Prostate gland (tissue), 2 donors: ENCODE results near the gene LRRC36. TPM values are rescaled to one million over a fixed set of nuclear protein-coding genes. Genes with fewer than 3 reads are reported as not detected.
"Not testable (repeated sequence)": the region's sequence is repeated elsewhere in the genome, so short reads cannot be mapped to it uniquely, and the experiment has no call there.

Experiments used
- DNase-seq: peaks from one replicate; pipeline ENCODE4 v3.0.0-alpha.2; 2019; ENCODE audit warnings: low spot score
- H3K27ac ChIP-seq, 2 donors: fragments of 200-600 bp; sonication (generic); 2 replicates each; pipeline ENCODE4 v1.5.1; 2017 to 2019
- H3K27me3 ChIP-seq: fragments of 200-600 bp; sonication (generic); replicated peaks from 2 replicates; pipeline ENCODE4 v1.5.1; 2019; ENCODE audit not compliant: insufficient read depth
- H3K36me3 ChIP-seq, 2 donors: fragments of 200-600 bp; sonication (generic); 1 replicate in 1 of 2; 2 replicates in 1 of 2; pipeline versions ENCODE4 v1.5.1 to v1.8.1; 2017 to 2019
- H3K4me1 ChIP-seq: fragments of 200-600 bp; sonication (generic); replicated peaks from 2 replicates; pipeline ENCODE4 v1.5.1; 2019
- H3K4me3 ChIP-seq, 2 donors: fragments of 200-600 bp; sonication (generic); 2 replicates each; pipeline ENCODE4 v1.5.1; 2017 to 2019
- H3K9me3 ChIP-seq: fragments of 200-600 bp; sonication (generic); 2 replicates; pipeline ENCODE4 v1.5.1; 2017
- POLR2A ChIP-seq: fragments of 450-650 bp; IDR thresholded peaks from one replicate; pipeline ENCODE4 v1.6.1; 2016; ENCODE audit warnings: antibody characterized with exemption, mild to moderate bottlenecking
- POLR2AphosphoS5 ChIP-seq: sonication (generic); formaldehyde crosslinking; IDR thresholded peaks from one replicate; pipeline ENCODE4 v1.6.1; 2017; ENCODE audit warnings: antibody characterized with exemption
- WGBS: methylation state at CpG from one replicate; pipeline ENCODE4 v1.1.5; 2018; 5-methylcytosine and 5-hydroxymethylcytosine counted together
- intact Hi-C: fragments of 100-400 bp; cut with DNase I; formaldehyde crosslinking; loops from one replicate; pipeline ENCODE4 v1.14.2; 2022
- total RNA-seq, 2 donors: library from RNA; depleted of rRNA; stranded (reverse); fragments of >200 nt; gene quantifications; one replicate each; pipeline ENCODE4 v1.1.0, GENCODE V29; 2016
- TF ChIP-seq, protein P1 (sequence below), 4 experiments: fragments of 200-600 bp in 2 of 4; fragments of 450-650 bp in 2 of 4; sonication (generic) in 2 of 4; IDR thresholded peaks; 1 replicate in 3 of 4; 2 replicates in 1 of 4; pipeline ENCODE4 v1.5.1; 2016 to 2019; ENCODE audit warnings: antibody characterized with exemption in 4 of 4, mild to moderate bottlenecking in 2 of 4, moderate library complexity in 2 of 4

Gene LRRC36
- total RNA-seq, 2 donors from 2014 or later = 4.6 TPM; not detected in 1

DNA sequence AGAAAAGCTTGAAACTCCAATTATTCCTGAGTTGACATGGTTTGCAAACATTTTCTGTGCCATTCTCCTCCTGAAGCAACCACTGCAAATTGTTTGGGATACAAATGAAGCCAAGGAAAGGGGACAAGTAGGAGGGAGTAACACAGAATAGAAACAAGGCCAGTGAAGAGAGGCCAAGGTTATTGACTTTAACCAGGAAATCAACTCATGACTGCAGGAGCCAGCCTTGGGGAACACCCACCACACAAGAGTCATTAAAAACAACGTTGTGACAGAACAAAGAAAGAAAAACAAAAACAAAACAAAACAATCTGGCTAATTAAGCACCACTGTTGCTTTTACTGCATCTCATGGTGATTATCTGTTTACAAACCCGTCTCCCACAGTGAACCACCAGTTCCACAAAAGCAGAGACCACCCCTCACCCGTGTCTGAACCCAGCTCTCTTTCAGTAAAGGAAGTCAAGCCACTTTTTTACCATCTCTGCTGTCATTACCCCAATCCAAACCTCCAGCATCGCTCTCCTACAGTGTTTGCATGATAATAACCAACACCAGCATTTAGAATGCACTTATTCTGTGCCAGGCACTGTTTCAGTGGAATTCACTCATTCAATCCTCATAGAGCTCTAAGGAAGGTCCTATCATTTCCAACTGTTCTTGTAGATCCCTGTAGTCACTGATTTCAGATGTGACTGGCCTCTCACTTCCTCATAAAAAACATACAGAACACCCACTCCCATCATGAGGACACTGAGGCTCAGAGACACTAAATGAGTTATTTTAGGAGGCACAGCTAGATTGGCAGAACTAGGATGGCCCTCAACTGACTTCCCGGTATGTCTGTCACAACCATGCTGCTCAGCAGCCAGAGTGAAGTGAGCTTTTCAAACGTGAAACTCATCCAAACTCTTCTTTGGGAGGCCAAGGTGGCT is 87.6 kb downstream of the LRRC36 start:
- Histone ChIP-seq H3K4me1 (no peaks in the 10 kb centered on the region), H3K27ac (peak overlapping the region; percentile 8 to 40)
- intact Hi-C loops = no loop called here

DNA sequence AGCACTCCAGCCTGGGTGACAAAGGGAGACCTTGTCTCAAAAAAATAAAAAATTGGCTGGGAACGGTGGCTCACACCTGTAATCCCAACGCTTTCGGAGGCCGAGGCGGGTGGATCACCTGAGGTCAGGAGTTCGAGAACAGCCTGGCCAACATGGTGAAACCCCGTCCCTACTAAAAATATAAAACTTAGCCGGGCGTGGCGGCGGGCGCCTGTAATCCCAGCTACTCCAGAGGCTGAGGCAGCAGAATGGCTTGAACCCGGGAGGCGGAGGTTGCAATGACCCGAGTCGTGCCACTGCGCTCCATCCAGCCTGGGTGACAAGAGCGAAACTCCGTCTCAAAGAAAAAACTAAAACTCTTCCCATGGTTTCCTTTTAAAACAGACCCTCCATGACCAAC is 88.8 kb downstream of the LRRC36 start:
- H3K27me3 ChIP-seq, H3K9me3 ChIP-seq, H3K4me1 ChIP-seq, DNase-seq, H3K36me3 ChIP-seq, intact Hi-C loops: not testable (repeated sequence)
- 85% methylated on average over 19 of the region's 19 CpGs for WGBS
- H3K27ac ChIP-seq = peak overlapping the region; percentile 94
- H3K4me3 ChIP-seq = peak overlapping the region; percentile 76 to 83

More for the DNA sequence above, 87.6 kb downstream of the LRRC36 start:
- no peaks in the 10 kb centered on the region for H3K36me3 ChIP-seq
- no peak for DNase-seq
- TF ChIP-seq POLR2AphosphoS5 = peak; percentile 27
- no peak for TF ChIP-seq POLR2A
- WGBS = 47% methylated on average over 6 of the region's 6 CpGs
- no peaks in the 10 kb centered on the region for H3K9me3 ChIP-seq
- H3K27me3 ChIP-seq = no peaks in the 10 kb centered on the region
- H3K4me3 ChIP-seq = no peak overlapping the region

DNA sequence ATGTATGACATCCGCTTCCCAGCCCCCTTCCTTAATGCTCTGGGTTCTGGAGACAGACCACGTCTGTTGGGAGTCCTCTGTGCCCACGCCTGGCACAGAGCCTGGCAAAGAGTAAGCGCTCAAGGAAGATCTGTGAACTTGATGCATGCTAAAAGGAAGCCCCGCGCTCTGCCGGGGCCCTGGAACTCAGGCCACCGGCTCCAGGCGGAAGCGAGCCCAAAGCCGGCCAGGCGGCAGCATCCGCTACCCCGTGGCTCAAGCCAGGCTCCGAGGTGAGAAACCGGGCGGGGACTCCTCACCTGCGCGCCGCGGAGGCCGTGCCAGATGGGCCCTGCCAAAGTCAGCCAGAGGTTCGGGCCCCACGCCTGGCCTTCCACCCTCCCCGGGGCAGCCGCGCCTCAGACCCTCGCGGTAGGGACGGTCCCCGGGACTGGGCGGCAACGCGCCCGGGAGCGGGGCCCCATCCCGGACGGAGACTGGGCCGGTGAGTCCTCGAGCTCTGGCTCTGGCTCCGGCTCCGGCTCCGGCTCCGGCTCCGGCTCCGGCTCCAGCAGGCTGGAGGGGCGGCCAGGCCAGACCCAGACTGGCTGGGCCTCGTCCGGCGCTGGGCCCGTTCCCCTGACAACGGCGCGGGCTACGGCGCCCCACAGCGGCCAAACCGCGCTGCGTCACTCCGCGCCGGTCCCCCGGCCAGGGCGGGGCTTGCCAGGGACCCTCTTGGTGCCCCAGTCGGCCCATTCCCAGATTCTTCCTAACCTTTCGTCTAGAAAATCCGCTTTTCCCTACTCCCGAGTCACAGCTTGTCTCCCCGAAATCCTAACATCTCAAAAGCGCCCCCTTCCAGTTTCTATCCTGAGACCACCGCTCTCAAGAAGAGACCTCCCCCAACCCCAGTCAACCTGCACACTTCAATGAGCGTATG is 89.5 kb downstream of the LRRC36 start, which contains the start of gene ZDHHC1:
Gene ZDHHC1, minus strand, starts transcription at position 606 of the 922 bp plus-strand sequence. CDS start 8,702 bp downstream, outside the sequence.
- H3K36me3 ChIP-seq = no peaks in the 10 kb centered on the region
- TF ChIP-seq POLR2AphosphoS5 (peak; percentile 60), POLR2A (peak; percentile 61)
- TF ChIP-seq, protein P1, sequence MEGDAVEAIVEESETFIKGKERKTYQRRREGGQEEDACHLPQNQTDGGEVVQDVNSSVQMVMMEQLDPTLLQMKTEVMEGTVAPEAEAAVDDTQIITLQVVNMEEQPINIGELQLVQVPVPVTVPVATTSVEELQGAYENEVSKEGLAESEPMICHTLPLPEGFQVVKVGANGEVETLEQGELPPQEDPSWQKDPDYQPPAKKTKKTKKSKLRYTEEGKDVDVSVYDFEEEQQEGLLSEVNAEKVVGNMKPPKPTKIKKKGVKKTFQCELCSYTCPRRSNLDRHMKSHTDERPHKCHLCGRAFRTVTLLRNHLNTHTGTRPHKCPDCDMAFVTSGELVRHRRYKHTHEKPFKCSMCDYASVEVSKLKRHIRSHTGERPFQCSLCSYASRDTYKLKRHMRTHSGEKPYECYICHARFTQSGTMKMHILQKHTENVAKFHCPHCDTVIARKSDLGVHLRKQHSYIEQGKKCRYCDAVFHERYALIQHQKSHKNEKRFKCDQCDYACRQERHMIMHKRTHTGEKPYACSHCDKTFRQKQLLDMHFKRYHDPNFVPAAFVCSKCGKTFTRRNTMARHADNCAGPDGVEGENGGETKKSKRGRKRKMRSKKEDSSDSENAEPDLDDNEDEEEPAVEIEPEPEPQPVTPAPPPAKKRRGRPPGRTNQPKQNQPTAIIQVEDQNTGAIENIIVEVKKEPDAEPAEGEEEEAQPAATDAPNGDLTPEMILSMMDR (IDR thresholded peaks at IDR 0.05) = peak; percentile 56 to 83 (median 68)
- peak within 1 kb of the TSS; percentile 94 for H3K27ac ChIP-seq
- peak within 1 kb of the TSS; percentile 76 to 83 for H3K4me3 ChIP-seq
- intact Hi-C loops = no loop called here
- WGBS = under 1% methylated on average over 39 of the region's 73 CpGs
- no peaks in the 10 kb centered on the region for H3K27me3 ChIP-seq
- no peaks in the 10 kb centered on the region for H3K9me3 ChIP-seq
- DNase-seq = peak; percentile 67
- no peaks in the 10 kb centered on the region for H3K4me1 ChIP-seq

DNA sequence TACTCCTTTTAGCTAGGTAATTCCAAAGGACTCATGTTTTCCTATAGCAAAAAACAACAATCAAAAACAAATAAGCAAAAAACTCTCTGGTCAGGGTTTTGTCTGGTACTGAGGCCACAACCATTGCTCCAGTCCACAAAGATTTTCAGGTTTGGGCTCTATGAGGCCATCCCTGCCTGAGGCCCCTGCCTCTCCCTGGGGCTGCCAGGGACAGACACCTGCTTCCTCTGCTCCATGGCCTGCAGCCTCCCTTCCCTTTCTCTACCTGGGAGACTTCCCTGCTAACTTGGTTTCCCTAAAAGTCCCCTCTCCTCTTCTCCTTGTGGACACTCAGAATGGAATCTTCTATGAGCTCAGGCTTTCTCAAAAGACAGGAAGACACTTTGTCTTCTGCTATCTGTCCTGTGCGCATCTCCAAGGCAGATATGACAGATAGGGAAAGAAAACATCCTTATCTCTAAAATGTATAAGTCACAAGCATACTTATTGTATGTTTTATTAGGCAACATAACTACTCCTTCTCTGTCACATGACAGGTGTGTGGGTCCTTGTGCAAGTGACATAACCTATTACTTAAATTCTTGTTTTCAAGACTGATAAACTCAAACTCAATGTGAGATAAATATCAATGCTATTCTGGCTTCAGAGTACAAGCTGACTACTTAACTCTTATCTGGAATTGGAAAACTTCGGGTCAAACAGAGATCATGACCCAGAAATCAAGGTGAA is 90.9 kb downstream of the LRRC36 start:
- TF ChIP-seq POLR2AphosphoS5 = no peak
- no peak for TF ChIP-seq POLR2A
- WGBS = 67% methylated on average over 2 of the region's 2 CpGs
- Histone ChIP-seq H3K36me3 (no peaks in the 10 kb centered on the region), H3K27me3 (no peaks in the 10 kb centered on the region), H3K9me3 (no peaks in the 10 kb centered on the region), H3K4me1 (no peaks in the 10 kb centered on the region), H3K4me3 (no peak overlapping the region), H3K27ac (no peak overlapping the region)
- intact Hi-C loops = no loop called here
- no peak for DNase-seq

DNA sequence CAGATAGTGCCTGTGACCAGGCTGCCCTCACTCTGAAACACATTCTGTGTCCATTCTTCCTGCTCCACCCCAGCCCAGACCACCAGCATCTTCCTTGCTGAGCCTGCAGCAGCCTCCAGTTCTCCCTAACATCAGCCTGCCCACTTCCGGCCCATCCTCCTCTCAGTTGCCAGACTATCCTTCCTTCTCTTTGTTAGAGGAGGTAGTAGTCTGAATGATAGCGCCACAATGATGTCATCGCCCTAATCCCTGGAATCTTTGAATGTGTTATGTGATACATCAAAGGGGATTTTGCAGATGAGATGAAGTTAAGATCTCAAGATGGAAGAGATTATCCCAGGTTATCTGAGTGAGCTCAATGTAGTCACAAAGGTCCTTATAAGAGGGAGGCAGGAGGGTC is 92.9 kb downstream of the LRRC36 start:
- intact Hi-C loops = no loop called here

DNA sequence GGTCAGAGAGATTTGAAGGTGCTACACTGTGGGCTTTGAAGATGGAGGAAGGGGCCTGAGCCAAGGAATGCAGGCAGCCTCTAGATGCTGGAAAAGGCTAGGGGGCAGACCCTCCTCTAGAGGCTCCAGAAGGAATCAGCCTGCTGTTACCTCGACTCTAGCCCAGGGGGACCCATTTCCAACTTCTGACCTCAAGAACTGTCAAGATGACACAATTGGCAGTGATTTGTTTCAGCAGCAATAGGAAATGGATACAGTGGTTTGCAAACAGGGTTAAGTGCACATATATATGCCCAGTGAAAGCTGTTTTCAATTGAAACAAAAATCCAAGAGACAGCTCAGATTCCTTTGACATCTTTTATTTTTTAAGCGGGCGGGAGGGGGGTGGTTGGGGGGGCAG is 93.3 kb downstream of the LRRC36 start:
- no peak overlapping the region for H3K4me3 ChIP-seq
- no peaks in the 10 kb centered on the region for H3K27me3 ChIP-seq
- no peaks in the 10 kb centered on the region for H3K36me3 ChIP-seq
- WGBS = 83% methylated on average over 3 of the region's 3 CpGs
- no peak for DNase-seq
- no peak overlapping the region for H3K27ac ChIP-seq
- no peak for TF ChIP-seq POLR2A
- TF ChIP-seq POLR2AphosphoS5 = no peak
- TF ChIP-seq, protein P1 (IDR thresholded peaks at IDR 0.05) = no peak
- intact Hi-C loops = no loop called here
- H3K9me3 ChIP-seq = no peaks in the 10 kb centered on the region
- no peaks in the 10 kb centered on the region for H3K4me1 ChIP-seq

More for the DNA sequence above, 92.9 kb downstream of the LRRC36 start:
- Histone ChIP-seq H3K27me3 (no peaks in the 10 kb centered on the region), H3K36me3 (no peaks in the 10 kb centered on the region), H3K4me1 (no peaks in the 10 kb centered on the region), H3K4me3 (no peak overlapping the region), H3K9me3 (no peaks in the 10 kb centered on the region), H3K27ac (no peak overlapping the region)
- WGBS = 95% methylated on average over 3 of the region's 3 CpGs
- DNase-seq = no peak
- TF ChIP-seq POLR2A (no peak), POLR2AphosphoS5 (no peak)
